Pons (tissue), 1 donor: Measurements from ENCODE around the gene STRA6.
"Not testable (repeated sequence)": the region's sequence is repeated elsewhere in the genome, so short reads cannot be mapped to it uniquely, and the experiment has no call there.

ENCODE experiments used
- DNase-seq: peaks from one replicate; pipeline ENCODE4 v3.0.0-alpha.2; 2016; ENCODE audit warnings: low spot score

STRA6 gene

DNA sequence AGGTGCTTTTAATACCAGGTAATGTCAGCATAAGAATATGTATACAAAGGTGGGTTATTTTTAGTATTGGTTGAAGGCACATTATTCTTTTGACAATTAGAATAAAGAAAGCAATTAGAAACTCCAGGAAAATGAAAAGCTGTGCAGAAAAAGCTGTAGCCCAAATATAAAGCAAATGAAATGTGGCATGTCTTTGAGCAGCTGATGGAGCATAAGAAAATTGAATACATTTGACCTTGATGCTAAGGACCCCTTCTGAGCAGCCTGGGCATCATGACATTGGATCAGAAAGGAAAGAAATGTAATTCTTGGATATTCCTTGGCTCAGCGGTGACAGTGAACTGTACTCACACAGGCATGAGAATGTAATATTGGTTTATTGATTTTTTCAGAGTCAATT lies 37.1 kb downstream of the STRA6 start:
- DNase-seq = no peak

DNA sequence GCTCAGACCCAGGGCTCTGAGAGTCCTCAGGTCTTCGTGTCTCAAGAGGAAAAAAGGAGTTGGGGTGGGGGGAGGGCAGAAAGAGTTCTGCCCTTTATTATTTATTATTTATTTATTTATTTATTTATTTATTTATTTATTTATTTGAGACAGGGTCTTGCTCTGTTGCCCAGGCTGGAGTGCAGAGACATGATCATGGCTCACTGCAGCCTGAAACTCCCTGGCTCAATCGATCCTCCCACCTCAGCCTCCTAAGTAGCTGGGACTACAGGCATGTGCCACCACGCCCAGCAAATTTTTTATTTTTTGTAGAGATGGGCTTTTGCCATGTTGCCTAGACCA lies 40.4 kb downstream of the STRA6 start:
- not testable (repeated sequence) for DNase-seq

DNA sequence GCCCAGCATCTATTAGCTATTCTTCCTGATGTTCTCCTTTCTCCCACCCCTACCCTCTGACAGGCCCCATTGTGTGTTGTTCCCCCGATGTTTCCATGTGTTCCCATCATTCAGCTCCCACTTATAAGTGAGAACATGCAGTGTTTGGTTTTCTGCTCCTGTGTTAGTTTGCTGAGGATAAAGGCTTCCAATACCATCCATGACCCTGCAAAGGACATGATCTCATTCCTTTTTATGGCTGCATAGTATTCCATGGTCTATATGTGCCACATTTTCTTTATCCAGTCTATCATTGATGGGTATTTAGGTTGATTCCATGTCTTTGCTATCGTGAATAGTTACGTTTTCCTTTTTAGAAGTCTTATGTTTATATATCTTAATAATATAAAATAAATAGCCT lies 42.2 kb downstream of the STRA6 start:
- DNase-seq = not testable (repeated sequence)

DNA sequence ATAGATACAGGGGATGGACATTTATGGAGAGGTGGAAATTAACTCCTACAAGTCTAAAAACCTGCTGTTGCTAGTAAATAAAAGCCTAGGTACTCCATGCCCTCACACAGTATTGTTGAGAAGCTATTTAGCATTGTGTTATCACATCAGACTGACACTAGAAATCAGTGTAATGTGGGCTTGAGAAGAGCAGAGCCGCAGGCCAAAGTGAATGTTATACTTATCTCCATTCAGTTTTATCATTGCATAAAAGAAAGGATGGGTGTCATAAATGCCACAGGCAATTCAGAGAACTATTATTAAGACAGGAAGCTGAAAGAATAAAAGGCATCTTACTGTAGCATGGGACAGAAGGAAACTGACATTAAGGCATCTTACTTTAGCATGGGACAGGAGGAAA lies 42.8 kb downstream of the STRA6 start:
- no peak for DNase-seq

DNA sequence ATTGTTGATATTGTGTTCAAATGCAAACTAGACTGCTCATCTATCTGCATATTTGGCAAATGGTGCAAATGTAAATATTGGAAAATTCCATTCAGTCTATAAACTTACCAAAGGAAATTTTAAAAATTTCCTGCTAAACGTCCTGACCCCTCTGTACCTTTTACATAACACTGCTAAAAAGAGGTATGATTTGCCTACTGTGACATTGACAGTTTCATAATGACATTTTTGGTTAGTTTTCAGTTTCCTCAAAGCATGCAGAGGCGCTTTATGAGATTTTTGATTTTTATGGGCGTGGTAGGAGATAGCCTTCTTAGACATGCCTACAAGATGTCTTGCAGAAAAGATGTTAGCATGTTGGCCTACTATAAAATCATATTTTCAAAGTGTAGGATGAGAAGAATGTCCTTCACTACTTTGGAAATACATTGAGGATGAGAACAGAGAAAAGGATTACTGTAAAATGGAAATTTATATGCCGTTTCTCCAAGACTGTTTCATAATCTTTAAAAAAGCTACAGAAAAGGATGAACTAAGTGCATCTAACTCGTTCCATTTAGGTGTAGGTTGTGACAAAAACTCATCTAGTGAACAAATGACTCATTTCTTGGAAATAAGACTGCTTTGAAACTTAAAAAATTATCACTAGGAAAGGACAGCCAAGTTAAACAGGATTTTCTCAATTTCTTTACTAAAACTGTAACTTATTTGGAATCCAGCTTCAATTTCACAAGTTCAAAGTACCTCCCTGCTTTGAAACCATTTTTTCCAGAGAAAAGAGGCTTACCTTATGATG lies 43.5 kb downstream of the STRA6 start:
- DNase-seq = no peak

DNA sequence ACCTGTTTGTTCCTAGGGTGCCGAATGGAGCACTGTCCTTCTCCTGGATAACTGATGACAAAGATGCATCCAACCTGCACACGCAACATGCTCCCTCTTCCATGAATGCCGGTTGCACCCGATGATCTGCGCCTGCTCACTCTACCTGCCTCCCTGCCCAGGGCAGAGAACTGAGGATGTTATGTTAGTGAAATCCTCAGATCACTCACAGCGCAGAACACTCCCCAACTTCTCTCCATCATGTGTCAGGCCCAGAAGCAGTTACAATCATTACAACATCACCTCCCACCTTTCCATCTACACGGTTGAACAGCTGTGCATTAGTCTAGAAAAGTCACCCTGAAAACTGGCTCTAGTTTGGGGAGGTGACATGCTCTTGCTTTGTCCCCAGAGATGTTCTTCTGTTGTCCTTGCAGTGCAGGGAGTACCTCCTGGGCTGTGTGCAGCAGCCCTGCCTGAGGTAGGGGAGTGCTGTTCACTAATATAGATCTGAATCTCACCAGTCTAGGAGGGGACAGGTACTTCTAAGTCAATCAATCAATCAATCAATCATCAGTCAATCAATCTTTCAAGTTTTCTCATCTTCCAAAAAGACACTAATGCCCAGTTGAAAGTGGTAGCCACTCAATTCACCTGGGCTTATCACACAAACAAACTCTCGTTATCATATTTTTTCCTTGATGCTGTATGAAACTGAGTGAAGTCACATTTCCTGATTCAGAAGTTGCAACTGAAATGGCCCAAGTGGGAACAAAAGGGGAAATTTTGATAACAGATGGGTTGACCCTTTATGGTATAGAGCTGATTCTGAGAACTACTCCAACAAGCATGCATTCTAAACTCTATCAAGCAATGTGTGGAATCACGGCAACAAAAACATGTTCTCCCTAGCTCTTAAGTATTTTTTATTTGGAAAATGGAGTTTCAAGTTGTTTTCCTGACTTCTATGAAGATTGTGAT lies 44.4 kb downstream of the STRA6 start:
- DNase-seq = no peak

DNA sequence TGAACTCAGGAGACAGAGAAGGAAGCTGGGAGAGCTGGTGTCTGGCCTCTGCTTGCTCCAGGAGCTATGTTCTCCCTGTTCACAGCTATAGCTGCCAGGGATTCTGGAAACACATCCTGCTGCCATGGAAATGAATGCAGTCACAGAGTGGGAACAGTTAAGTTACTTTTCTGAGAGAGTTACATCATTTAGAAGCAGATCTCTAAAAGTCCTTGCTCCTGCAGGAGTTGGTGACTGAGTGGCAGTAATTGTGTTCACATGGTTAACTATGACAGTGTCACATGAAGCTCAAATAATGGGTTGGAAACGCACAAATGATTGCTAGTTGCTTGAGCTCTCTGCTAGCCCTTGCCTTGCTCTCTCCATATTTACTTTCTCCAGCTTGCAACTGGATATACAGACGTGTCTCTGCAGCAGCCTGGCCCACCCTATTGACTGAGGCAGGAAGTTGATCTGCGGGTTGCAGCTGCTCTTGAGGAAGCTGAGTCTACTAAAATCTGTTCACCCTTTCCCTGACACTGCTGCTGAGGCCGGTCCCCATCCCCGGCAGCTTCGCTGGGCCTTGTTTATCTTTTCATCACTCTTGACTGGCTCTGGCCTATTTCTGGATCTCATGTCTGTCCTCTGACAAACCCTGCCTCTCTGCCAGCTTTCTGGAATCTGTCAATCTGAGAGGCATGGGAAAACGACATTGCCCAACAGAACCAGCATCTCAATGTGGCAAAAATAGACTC lies 45.7 kb downstream of the STRA6 start:
- peak; percentile 11 for DNase-seq

DNA sequence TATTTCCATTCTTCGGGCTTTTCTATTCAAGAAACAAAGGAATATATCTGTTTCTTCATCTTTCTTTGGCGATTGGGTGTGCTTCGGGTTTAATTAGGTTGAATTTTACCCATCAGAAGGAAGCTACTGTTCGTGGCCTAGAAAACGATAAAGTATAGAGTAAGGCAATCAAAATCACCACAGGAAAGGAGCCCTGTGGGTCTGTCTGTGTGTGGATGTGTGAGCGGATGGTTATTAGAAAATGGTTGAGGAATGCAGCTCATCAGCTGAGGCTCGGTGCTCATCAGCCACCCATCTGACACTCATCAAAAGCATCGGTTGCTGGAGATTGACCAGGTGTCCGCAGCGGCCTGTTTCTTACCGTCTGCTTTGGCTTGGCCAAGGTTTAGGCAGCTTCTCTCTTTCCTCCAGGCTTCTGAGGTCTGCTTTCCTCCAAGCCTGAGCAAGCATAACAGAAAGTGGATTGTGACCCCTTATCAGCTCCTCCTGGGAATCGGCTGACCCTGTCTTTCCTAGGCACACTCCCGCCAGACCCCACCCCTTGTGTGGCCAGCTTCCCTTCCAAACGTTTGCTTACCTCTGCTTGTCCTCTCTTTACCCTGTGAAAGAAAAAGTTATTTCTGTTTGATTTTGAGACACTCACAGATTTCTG lies 46.7 kb downstream of the STRA6 start:
- DNase-seq = no peak

DNA sequence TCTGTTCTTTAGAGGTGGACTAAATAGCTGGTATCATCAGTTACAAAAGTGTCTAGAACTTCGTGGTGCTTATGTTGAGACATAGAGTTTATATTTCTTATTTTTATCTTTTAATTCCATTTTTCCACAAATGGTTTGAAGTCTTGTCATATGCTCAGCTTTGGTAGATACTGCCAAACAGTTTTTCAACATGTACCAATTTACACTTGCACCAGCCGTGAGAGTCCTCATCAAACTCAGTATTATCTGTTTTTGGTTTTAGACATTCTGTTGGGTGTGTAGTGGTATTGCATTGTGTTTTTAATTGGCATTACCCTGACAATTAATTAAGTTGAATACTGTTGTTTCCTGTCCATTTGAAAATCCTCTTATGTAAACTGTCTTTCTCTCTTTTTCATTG lies 55.5 kb downstream of the STRA6 start:
- DNase-seq = no peak

DNA sequence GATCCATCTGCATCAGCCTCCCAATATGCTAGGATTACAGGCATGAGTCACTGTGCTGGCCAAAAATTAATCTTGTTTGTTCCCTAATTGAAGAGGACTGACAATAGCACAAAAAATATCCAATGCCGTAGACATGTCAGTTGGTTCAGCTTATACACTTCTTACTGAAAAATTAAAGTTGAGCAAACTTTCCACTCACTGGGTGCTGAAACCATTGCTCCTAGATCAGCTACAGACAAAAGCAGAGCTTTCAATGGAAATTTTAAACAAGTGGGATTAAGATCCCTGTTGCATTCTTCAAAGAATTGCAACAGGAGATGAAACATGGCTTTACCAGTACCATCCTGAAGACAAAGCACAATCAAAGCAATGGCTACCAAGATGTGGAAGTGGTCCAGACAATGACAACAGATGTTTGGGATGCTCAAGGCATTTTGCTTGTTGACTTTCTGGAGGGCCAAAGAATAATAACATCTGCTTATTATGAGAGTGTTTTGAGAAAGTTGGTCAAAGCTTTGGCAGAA lies 56.2 kb downstream of the STRA6 start:
- no peak for DNase-seq

DNA sequence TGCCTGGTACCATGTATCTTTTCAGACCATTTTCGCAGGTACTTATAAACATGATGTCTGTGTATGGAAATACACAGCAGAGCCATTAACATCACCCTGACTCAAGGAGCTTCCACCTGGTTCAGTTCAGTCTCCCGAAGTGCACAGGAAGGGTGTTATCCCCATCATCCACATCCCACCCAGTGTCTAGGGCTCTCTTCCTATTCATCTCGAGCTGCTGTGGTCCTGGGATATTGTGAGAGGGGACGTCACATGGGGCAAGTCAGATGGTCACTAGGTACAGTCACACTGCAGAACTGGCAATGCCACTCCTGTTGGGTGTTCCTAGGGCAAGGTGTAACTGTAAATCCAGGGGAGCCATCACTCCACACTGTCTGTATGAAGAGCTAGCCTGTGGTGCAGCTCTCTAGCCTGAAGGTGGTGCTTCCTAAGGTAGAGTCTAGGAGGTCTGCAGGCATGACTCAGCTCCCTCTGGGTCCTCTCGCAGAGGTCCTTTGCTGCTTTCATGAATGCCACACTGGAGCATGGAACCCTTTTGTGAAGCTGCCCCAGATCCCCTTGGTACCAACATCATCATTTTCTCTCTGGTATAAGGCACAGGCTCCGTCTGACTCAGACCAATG lies 58.3 kb downstream of the STRA6 start:
- no peak for DNase-seq

DNA sequence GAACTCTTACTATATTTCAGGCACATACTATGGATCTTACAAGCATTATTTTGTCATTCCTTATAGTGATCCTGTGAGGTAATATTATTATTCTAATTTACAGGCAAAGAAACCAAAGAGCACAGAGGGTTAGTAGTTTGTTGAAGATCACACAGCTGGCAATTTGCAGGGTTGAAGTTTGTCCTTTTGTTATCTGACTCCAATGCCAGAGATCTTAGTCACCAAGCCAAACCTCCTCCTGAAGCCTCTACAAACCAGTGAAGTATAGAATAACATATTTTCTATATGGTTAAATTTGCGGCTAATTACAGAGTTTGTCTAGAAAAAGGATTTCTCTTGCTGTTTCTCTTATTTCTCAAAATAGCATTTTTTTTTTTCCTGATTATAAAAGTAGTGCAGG lies 61.0 kb downstream of the STRA6 start:
- DNase-seq = no peak

DNA sequence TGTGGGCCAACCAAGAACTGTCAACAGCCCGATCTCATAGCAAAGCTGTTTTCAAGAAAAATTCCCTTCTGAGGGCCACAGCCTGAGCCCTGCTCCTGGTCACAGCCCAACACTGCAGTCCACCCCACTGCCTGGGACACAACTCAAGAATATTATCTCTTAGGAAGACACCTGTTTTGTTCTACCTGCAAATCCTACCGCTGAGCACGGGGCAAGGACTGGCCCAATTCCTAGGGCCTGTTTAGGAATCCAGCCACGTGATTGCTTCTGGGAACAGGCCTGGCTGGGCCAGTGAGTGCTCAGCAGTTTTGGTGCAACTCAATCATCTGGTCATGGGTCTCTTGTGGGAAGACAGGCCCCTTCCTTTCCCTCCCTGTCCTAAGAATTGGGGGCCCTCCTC lies 63.9 kb downstream of the STRA6 start:
- DNase-seq = no peak

DNA sequence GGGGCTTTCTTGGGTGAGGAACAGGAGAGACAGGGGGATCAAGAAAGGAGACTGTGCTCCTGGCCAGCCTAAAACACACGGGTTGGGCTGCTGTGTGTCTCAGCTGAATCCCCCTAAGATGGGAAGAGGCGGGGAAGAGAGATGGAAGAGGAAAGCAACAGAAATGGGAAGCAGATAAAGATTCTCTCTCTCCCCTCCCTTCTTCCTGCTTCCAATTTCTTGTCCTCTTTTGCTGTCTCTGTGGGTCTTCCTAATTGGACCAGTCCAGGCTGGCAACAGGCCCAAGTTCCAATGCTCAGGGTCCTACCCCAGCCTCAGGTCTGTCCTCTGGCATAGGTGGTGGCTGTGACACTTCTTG lies 65.1 kb downstream of the STRA6 start:
- DNase-seq = no peak

DNA sequence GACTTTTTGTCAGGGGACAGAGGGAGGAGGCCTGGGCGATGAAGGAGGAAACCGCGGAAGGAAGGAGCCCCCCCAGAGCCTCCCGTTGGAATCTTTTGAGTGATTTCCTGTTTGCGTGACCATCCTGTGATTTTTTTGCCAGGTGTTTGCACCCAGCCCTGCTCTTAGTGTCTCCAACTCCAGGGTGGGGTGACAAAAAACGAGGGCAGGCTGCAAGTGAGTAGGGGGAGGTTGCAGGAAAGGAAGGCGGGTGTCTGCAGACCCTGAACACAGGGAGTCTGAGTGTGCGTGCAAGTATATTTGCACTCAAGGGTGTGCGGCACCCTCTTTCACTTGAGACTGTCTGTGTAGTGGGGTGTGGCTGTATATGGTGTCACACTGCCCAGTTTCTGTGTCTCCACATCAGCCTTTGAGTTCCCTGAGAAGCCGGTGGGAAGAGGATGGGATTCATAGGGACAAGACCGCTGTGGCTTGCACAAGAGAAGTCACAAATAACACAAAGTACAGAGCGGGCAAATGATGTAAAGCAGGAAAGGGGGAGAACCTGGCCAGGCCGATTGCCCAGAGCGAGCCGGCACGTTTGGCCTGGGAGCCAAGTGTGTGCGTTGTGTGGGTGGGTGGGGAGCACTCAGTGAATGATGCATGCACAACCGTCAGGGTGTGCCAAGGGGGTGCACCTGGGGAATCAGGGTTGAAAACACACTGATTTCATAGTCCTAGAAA lies 65.6 kb downstream of the STRA6 start:
- DNase-seq = no peak

DNA sequence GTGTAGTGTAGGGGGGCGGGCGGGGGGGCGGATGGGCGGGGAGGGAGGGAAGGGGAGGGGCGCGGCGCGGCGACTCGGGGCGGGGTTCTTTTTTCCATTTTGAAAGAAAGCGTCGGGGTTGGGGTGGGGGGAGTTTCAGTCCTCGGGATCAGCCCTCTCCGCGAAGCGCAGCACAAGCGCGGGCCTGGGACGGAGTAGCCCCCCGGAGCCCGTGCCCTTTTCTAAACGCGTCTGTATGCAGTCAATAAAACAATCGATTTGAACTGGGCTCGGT lies 66.1 kb downstream of the STRA6 start:
- no peak for DNase-seq

DNA sequence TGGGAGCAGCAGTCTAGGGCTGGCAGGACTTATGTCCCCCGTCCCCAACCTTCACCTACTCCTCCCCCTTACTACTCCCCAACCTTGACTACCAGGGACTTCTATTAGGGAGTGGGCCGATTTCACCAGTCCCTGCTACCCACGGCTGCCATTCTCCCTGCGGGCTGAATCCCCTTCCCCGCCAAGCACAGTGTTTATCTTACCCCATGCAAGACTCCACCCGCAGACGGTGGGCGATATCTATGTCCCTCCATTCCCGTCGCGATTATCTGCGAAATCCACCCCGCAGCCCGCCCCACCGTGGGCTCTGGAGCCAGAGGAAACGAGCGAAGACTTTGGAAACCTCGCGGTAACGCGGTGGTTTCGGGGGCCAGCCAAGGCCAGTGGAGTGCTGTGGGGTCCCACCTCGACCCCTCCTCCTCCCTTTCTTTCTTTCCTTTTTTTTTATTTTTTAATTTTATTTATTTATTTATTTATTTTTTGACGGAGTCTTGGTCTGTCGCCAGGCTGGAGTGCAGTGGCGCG lies 67.5 kb downstream of the STRA6 start:
- DNase-seq = no peak

DNA sequence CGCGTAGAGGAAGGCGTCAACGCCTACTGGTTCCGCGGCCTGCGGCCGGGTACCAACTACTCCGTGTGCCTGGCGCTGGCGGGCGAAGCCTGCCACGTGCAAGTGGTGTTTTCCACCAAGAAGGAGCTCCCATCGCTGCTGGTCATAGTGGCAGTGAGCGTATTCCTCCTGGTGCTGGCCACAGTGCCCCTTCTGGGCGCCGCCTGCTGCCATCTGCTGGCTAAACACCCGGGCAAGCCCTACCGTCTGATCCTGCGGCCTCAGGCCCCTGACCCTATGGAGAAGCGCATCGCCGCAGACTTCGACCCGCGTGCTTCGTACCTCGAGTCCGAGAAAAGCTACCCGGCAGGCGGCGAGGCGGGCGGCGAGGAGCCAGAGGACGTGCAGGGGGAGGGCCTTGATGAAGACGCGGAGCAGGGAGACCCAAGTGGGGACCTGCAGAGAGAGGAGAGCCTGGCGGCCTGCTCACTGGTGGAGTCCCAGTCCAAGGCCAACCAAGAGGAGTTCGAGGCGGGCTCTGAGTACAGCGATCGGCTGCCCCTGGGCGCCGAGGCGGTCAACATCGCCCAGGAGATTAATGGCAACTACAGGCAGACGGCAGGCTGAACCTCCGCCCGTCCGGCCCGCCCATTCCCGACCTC lies 68.1 kb downstream of the STRA6 start:
- DNase-seq = peak; percentile 17

DNA sequence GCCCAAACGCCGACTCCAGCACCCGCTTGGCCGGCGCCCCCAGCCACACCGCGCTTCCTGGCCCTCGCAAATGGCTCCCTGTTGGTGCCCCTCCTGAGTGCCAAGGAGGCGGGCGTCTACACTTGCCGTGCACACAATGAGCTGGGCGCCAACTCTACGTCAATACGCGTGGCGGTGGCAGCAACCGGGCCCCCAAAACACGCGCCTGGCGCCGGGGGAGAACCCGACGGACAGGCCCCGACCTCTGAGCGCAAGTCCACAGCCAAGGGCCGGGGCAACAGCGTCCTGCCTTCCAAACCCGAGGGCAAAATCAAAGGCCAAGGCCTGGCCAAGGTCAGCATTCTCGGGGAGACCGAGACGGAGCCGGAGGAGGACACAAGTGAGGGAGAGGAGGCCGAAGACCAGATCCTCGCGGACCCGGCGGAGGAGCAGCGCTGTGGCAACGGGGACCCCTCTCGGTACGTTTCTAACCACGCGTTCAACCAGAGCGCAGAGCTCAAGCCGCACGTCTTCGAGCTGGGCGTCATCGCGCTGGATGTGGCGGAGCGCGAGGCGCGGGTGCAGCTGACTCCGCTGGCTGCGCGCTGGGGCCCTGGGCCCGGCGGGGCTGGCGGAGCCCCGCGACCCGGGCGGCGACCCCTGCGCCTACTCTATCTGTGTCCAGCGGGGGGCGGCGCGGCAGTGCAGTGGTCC lies 68.7 kb downstream of the STRA6 start:
- no peak for DNase-seq
